ENCODE results near the gene ALDH8A1. TPM values are rescaled to one million over a fixed set of nuclear protein-coding genes. Genes with fewer than 3 reads are reported as not detected.

ALDH8A1 gene, protein sequence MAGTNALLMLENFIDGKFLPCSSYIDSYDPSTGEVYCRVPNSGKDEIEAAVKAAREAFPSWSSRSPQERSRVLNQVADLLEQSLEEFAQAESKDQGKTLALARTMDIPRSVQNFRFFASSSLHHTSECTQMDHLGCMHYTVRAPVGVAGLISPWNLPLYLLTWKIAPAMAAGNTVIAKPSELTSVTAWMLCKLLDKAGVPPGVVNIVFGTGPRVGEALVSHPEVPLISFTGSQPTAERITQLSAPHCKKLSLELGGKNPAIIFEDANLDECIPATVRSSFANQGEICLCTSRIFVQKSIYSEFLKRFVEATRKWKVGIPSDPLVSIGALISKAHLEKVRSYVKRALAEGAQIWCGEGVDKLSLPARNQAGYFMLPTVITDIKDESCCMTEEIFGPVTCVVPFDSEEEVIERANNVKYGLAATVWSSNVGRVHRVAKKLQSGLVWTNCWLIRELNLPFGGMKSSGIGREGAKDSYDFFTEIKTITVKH
- 0.20 TPM for total RNA-seq
- long read RNA-seq: 0 reads

DNA sequence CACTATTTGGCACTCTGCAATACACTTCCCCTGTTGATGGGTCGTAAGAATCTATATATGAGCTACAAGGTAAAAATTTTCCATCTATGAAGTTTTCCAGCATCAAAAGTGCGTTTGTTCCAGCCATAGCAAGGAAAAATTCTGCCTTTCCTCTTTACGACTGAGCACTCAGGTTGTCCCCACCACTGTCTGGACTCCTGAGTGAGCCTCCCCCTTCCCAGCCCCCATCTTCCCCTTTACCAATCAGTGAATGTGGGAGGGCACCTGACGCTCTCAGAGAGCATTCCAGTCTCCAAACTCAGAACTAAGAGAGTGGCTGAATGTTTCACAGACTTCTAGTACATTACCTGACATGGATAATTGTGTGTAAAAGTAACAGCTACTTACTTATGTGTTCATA lies at the start of gene ALDH8A1:
ALDH8A1 (minus strand) TSS at position 175 of the 400 bp plus-strand sequence; CDS start at position 127, 48 bp downstream.
- DNase-seq (no peak), ATAC-seq (no peak)
- intact Hi-C loops (cut with micrococcal nuclease): no loop called here

DNA sequence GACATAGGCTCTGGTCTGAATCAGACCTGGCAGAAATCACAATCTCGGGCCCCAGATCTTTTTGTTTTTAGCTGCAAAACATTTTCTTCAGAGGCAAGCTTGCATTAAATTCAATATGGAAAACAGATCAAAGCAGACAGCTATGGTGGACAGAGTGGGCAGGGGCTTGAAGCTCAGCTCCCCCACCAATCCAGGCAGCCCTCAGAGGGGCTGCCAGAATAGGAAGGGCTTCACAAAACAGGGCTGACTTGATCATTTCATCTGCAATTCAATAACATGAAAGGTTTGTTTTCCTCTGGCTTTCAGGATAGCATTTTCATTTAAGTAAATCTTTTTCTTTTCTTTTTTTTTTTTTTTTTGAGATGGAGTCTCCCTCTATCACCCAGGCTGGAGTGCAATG lies 49.2 kb upstream of the ALDH8A1 start:
- intact Hi-C loops (cut with micrococcal nuclease): no loop called here
- ATAC-seq: no peak
- DNase-seq: no peak

DNA sequence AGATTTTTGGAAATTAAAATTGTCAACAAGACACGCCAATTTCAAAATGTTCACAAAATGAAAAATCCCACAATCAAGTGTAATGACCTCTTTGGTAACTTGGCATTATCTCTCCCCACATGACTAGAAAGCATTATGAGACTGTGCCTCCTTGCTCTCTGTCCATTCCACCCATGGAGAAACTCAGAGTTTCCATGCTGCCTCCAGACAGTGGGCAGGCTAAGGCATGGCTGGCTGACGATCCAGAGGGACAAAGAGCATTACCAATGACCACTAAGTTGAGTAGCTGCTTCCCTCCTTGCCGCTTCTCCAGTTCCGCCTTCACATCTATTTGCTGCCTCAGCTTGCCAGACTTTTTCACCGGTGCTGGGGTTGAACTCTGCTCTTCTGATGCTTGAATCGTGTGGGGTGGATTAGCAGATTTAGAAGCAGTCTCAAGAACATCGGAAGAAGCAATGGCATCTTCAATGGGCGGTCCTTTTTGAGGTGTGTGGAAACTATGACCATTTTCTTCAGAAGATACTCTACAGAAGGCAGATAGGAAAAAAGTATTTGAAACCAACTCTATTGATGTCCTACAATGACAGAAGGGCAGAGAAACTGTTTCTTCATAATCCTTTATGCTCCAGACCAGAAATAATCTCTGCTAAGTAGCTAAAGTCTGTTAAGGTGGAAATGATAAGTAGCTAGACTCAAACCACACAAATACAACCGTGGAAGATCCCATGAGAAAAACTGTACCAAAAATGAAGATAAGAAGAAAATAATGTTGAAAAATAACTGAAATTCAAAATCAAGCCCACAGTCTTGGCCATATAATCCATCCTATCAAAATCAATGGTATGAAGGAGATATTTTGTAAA lies 47.5 kb upstream of the ALDH8A1 start:
- ATAC-seq (no peak), DNase-seq (no peak)
- intact Hi-C loops (cut with micrococcal nuclease): no loop called here

DNA sequence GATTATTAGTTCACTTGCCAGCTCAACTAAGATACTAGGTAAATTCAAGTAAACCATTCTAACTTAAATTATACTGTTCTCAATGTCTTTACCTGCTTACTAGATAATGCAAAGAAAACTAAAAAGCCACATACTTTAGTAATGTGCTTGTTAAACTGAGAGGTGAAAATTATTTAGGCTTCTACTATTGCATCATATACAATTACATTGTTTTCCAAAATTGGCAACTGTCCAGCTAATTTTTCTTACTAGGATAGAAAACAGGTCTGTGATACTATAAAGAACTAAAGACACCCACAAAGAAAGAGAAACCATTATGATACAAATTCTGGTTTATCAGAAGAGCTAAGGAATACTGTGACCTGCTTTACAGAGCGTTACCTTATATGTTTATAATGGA lies 45.6 kb upstream of the ALDH8A1 start:
- no peak for ATAC-seq
- intact Hi-C loops (cut with micrococcal nuclease): no loop called here
- DNase-seq: no peak

DNA sequence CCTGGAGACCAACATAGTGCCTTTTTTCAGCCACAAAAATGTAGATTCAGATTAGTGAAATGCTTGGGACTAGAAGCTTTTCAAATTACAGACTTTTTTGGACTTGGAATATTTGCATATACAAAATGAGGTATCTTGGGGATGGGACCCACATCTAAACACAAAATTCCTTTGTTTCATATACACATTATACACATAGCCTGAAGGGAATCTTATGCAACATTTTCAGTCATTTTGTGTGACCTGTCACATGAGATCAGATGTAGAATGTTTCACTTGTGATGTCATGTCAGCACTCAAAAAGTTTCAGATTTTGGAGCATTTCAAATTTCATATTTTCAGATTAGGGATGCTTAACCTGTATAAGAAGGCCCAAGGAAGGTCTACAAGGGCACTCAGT lies 44.5 kb upstream of the ALDH8A1 start:
- ATAC-seq (no peak), DNase-seq (no peak)
- intact Hi-C loops (cut with micrococcal nuclease): no loop called here

DNA sequence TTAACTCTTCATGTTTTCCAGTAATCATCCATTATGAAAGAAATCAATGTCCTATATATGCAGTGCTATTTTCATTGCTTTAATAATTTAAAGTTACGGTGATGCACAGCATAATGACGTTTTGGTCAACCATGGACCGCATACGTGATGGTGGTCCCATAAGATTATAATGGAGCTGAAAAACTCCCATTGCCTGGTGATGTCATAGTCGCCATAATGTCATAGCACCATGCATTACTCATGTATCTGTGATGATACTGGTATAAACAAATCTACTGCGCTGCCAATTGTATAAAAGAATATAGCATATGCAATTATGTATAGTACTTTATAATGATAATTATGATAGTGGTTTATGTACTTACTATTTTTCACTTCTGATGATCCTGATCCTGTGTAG lies 42.3 kb upstream of the ALDH8A1 start:
- no peak for ATAC-seq
- intact Hi-C loops (cut with micrococcal nuclease): no loop called here
- no peak for DNase-seq

DNA sequence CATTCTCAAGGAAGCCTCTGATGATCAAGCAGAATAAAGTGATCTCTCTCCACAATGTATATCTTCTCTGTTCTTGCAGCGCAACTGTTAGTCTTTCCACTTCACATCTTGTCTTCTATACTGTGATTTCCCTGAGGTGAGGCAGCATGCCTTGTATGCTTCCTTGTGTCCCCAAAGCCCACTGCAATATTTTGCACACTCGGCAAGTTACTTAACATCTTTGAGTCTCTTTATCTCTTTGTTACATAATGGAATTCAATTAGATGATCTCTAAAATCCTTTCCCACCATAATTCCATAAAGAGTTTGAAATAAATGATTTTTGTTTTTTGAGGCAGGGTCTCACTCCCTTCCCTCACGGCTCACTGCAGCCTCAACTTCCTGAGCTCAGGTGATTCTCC lies 40.4 kb upstream of the ALDH8A1 start:
- DNase-seq (no peak), ATAC-seq (no peak)
- intact Hi-C loops (cut with micrococcal nuclease): no loop called here

DNA sequence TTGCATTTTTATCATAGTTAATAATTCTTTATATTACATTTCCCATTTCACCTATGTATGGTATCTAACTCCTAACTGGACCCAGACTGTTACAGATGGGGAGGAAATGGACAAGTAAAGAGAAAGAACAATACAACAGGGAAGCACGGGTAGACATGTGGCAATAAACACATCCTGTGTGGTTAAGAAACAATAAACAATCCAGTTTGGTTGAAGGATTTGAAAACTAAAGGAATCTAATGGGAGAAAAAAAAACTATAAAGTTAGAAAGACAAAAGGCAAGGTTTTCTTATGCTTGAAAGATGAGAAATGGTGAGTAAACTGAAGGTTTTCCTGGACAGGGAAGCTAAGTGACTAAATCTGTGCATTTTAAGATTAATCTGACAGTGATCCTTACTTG lies 34.9 kb upstream of the ALDH8A1 start:
- ATAC-seq (no peak), DNase-seq (no peak)
- intact Hi-C loops (cut with micrococcal nuclease): no loop called here

DNA sequence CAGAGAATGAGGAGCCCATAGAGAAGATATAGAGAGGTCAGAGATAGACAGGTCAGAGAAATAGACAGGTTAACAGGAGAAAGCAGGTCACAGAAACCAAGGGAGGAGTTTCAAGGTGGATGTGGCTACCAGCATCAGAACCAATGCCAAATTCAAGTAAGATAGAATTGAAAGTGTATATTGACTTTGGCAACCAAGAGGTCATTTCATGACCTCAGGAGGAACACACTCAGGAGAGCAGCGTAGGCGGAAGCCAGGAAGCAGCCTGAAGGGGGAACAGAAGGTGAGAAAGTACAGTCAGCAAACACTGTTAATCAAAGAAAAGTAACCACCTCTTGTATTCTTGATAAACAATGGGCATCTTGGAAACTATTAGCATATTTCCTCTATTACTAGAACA lies 33.9 kb upstream of the ALDH8A1 start:
- intact Hi-C loops (cut with micrococcal nuclease): no loop called here
- ATAC-seq (no peak), DNase-seq (no peak)

DNA sequence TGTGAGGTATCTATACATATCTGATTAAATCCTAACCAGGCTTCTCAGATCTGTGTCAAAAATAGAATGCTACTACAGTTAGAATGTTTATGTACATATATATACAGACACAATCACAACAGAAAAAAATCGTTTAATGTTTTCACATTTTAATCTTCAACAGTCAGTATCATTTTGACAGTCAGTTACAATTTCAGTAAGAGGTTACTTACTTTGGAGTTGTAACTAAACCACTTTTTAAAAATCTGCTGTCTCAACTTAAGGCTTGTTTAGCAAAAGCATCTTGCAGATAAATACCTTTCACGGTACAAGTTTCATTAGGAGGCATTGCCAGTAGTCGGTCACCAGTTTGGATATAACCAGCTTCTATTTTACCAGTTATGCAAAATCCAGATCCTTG lies 32.3 kb upstream of the ALDH8A1 start:
- no peak for ATAC-seq
- no peak for DNase-seq
- intact Hi-C loops (cut with micrococcal nuclease): no loop called here

DNA sequence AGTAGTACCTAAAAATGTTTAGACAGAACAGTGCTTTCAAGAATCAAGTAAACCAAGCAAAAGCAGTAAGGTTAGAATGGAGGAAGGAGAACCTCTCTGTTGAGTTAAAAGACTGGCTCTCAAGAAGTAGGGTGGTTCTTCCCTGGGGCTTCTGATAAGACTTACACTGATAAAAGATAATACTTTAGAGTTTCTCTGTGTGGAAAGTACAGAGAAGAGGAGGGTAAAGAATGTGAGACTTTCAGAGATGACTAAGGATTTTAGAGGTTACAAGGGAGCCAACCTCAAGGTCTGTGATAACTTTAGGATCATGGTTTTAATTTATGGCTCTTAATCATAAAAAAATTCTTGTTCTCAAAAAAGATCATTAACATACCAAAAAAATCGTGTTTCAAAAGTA lies 30.9 kb upstream of the ALDH8A1 start:
- intact Hi-C loops (cut with micrococcal nuclease): no loop called here
- ATAC-seq (no peak), DNase-seq (no peak)

DNA sequence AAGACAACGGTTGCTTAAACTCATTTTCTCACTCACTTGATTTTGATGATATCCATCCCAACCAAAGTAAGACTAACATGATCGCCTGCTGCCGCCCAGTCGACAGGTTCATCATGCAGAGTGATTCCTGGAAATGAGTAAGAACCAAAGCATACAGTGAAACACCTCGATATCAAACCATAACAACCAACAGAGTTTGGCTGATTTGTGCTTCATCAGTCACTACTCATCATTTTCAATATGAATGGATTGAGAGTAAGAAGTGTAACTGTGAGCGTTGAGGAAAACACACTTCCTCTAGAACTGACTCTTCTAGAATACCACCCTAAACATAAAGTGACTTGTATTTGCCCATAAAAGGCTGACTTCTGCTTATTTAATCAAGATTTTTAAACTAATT lies 29.2 kb upstream of the ALDH8A1 start:
- ATAC-seq: no peak
- DNase-seq: no peak
- intact Hi-C loops (cut with micrococcal nuclease): no loop called here

DNA sequence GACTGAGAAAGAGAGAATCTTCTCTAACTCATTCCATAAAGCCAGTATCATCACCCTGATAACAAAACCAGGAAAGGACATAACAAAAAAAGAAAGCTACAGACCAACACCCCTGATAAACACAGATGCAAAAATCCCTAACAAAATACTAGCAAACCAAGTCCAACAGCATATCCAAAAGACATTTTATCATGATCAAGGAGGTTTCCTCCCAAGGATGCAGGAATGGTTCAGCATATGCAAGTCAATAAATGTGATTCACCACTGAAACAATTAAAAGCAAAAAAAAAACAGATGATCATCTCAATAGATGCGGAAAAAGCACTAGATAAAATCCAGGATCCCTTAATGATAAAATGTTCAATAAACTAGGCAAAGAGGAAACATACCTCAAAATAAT lies 24.5 kb upstream of the ALDH8A1 start:
- intact Hi-C loops (cut with micrococcal nuclease): no loop called here
- ATAC-seq: no peak
- no peak for DNase-seq

DNA sequence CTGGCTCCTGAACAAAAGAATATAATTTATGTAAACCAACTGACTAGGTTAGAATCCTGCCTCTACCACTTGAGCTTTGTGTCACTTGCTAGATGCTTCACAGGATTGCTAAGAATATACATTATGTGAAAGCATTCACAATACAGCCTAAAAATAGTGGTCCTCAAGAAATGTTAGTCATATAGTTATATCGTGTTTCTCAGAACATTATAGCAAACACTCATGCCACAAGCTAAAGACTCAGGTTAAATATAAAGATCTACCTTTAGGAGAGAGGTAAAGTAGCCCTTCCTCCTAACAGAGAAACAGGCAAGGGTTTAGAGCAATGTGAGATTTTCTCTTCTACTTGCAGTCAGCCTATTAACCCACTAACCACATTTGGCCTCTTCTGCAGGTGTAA lies 17.8 kb upstream of the ALDH8A1 start:
- DNase-seq: no peak
- intact Hi-C loops (cut with micrococcal nuclease): no loop called here
- ATAC-seq: no peak

DNA sequence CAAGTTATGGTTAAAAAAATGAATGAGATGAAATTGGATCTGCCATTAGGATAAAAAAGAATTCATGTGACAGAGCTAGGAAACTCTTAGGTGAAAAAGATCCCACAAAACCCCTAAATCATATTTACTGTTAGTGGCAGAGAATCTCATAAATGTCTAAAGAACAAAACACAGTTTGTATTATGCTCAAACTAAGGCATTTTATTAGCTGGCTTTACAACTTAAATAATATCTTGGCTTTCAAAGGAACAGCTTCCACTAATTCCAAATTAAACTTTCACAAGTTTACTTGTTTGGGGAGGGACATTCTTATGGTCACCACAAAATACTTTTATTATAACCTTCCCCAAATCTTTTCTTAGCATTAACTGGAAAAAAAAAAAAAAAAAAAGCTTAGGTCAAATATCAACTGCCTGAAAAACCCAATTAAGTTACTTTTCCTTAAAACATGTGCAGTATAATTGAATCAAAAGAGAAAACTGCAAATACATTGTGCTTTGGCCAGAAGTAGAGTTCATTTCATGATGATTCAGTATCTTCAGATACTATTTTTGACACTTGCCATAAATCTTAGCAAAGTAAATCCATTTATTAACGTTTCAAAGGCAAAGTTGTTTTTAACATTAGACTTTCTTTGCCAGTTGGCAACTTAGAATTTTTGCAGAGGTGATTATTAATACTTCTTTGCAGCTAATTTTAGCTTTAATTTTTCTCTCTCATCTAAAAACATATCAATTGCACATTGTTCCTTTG lies 14.7 kb upstream of the ALDH8A1 start:
- DNase-seq (no peak), ATAC-seq (no peak)
- intact Hi-C loops (cut with micrococcal nuclease): no loop called here

DNA sequence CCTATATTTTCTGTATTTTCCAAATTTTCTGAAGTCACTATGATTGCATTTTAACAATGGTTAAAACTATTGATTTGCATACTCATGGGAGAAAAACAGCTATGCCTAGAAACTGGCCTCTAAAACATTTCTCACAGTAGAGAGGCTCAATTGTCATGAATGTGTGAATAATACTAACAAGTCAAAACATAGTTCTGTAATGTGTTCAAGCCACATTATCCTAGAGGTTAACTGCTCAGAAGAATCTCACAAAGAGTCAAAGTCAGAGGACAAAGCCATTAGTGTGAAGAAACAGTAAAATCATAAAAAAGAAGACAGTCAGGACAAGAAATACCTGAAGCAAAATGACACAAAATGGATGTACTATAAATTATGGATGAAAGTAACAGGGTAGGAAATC lies 12.5 kb upstream of the ALDH8A1 start:
- ATAC-seq: no peak
- DNase-seq: no peak
- intact Hi-C loops (cut with micrococcal nuclease): no loop called here

DNA sequence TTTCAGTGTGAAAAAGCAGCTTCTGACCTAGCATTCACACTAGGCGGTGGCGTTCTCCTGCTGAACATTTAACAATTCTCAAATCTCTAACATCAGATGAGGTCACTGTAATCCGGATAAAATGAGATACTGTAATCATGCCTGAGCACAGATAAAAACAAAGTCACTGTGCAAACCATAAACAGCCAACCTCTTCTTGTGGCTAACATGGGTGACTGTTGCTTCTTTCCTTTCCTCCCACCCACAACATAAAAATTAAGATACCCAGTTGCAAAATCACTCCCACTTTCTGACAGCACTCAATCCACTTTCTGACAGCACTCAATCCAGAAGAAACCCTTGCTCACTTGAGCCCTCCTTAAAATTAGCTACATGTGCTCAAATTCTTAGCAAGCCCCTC lies 11.5 kb upstream of the ALDH8A1 start:
- intact Hi-C loops (cut with micrococcal nuclease): no loop called here

DNA sequence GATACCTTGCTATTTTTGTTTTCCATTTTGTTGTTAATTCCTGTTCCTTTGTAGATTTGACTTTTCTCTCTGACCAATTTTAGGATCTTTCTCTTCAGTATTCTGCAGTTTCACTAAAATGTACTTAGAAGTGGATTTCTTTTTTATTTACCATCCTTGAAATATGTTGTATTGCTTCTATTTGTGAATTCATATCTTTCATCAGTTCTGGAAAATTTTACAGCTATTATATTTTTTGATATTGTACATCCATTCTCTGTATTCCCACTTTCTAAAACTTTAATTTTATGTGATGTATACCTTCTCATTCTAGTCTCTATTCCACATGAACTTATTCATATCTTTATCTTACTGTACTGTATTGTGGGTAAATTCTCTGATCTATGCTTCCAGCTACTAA lies 9.7 kb upstream of the ALDH8A1 start:
- no peak for ATAC-seq
- DNase-seq: no peak
- intact Hi-C loops (cut with micrococcal nuclease): no loop called here

More for the DNA sequence above, 11.5 kb upstream of the ALDH8A1 start:
- ATAC-seq (no peak), DNase-seq (no peak)

DNA sequence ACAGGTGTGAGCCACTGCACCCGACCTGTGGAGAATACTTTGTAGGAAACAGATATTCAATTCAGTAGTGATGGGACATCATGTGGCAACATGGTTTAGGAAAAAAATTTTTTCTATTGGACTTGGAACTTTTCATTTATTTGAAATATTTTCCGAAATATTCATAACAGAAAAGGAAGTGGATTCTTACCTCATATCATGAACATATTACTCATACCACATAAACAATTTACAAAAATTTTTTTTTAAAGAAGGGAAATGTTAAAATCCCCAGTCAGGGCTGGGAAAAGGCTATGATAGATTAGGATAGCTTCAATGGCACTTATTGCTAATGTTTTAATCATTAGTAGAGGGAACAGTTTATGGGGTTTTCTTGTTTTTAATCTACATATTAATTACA lies 6.8 kb upstream of the ALDH8A1 start:
- DNase-seq: no peak
- no peak for ATAC-seq
- intact Hi-C loops (cut with micrococcal nuclease): no loop called here

DNA sequence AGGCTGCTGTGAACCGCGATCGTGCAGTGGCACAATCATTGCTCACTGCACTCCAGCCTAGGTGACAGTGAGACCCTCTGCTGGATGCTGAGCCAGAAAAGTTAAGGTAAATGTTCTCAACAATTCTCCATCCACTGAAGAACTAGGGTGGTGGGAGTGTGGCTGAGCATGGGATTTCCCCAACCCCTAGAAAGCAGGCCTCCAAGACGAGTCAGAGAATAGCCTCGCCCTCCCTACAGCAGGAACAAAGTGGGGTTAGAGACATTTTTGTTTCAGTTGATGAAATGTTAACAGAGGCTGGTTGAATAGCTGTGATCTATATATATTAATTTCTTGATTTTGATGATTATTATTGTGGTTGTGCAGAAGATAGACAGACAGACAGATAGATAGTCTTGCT lies 6.1 kb upstream of the ALDH8A1 start:
- ATAC-seq (no peak), DNase-seq (no peak)
- intact Hi-C loops (cut with micrococcal nuclease): no loop called here
